GM10248 (cell line): ENCODE data around the gene TMEM9.

Experiments
- CTCF ChIA-PET: fragments of 300-600 bp; sonication (Branson Sonifier 250); formaldehyde crosslinking; extraction: SDS; loops from one replicate; lab custom pipeline; 2021; ENCODE audit warnings: antibody characterized with exemption; lab: Yijun Ruan, JAX
- POLR2A ChIA-PET: fragments of 350-650 bp; sonication (Branson Sonifier 250); formaldehyde crosslinking; extraction: SDS; loops from one replicate; lab custom pipeline; 2020; ENCODE audit warnings: antibody characterized with exemption; lab: Yijun Ruan, JAX
- DNase-seq: peaks from one replicate; pipeline ENCODE4 v3.0.0; 2012; ENCODE audit errors: extremely low spot score
- CTCF ChIP-seq: IDR thresholded peaks from 2 replicates; pipeline ENCODE4 v1.5.1; 2012; ENCODE audit warnings: mild to moderate bottlenecking, low read depth; ENCODE audit errors: extremely low read depth, missing control alignments, control extremely low read depth

The TMEM9 gene

DNA sequence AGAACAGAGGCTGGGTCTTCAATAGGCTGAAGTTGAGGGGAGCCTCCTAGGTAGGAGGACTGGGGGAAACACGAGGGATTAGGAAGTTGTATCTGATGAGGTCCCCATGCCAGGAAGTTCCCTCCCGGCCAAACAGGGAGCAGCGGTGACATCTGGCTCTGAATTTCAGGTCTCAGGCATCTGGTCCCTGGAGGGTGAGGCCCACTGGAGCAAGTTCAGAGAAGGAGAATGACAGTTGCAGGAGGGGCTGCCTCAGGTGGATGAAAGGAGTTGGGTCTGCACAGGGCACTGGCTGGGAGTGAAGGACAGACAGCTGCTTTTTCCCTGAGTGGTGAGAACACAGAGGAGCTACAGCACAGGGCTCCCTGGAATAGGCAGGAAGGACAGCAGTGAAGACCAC lies 9.1 kb downstream of the TMEM9 start:
- no peak for TF ChIP-seq CTCF
- ChIA-PET POLR2A (no interaction called here), CTCF (interaction anchor here (1.3 to 1.8 kb wide), 2 partner anchors 60 to 77 kb away, joined by 3 to 4 read pairs; no protein-coding TSS in a partner anchor)
- no peak for DNase-seq

- TF ChIP-seq CTCF: no peak
- DNase-seq: no peak
- POLR2A ChIA-PET: no interaction called here
- CTCF ChIA-PET: no interaction called here
Observed at GRCh38 chr1:201144701-201145100, 9.6 kb downstream of the TMEM9 start.

- ChIA-PET POLR2A (no interaction called here), CTCF (no interaction called here)
- no peak for DNase-seq
- TF ChIP-seq CTCF: no peak
Observed at GRCh38 chr1:201143726-201144635, 10.3 kb downstream of the TMEM9 start.

DNA sequence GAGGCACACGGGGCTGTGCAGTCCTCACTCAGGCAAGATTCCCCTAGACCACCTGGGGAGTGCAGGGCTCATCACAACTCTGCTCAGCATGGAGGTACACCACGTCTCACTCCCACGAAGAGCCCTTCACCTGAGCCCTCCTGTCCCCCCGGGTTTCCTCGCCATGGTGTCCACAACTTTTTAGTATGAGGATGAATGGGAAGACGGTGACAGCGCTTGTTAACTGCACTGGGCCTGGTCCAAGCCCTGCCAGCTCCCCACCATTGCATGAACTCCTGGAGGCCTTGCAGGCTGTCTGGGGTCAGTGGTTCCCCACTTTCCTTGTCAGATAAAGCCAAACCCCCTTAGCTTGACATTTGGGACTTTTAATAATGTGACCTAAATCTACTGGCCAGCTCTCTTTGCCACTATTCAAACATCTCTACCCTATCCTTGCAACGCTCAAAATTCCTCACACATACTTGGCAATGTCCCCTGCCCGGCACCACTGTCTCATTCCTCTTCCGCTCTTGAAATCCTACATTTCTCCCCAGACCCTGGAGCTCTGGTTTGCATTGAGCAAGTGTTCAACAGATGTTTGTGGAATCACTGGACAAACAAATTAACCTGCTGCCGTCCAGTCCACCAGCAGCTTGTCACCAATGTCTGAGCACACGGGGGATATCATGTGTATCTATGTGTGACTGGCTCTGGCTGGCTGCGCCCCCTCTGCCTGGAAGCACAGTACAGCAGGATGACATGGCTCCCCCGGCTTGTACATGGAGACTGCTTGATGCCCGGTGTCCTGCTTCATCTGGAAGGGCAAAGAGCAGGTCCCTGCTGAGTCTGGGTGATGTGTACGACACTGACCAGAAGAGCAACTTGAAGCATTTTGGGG lies 11.2 kb downstream of the TMEM9 start:
- no peak for DNase-seq
- TF ChIP-seq CTCF: no peak
- POLR2A ChIA-PET: interaction anchor here (0.5 kb wide), 1 partner anchor 64 kb away, joined by 3 read pairs; no protein-coding TSS in a partner anchor
- CTCF ChIA-PET: interaction anchor here (0.7 to 2.2 kb wide), 4 partner anchors 11 to 43 kb away, joined by 3 to 9 read pairs (median 3); partner anchors contain the start of gene TMEM9

- POLR2A ChIA-PET: interaction anchor here (0.7 kb wide), 1 partner anchor 12 kb away, joined by 3 read pairs; the partner anchor contains the start of gene TMEM9
- TF ChIP-seq CTCF: no peak
- DNase-seq: no peak
- CTCF ChIA-PET: interaction anchor here (0.7 to 5.4 kb wide), 5 partner anchors 9 to 43 kb away, joined by 3 to 31 read pairs (median 3); partner anchors contain the start of gene TMEM9
Observed at GRCh38 chr1:201142011-201142848, 12.0 kb downstream of the TMEM9 start.
